Parathyroid adenoma (tissue), 2 donors: ENCODE data around the gene KLHL3.

Source experiments
- H2AFZ ChIP-seq: fragments of 300-600 bp; sonication (generic); one replicate; pipeline ENCODE4 v1.7.0; 2017; ENCODE audit warnings: antibody characterized with exemption, mild to moderate bottlenecking
- H3K27ac ChIP-seq: fragments of 300-600 bp; sonication (generic); one replicate; pipeline ENCODE4 v1.7.0; 2017
- H3K27me3 ChIP-seq: fragments of 300-600 bp; sonication (generic); one replicate; pipeline ENCODE4 v1.7.0; 2017; ENCODE audit warnings: low read length; ENCODE audit not compliant: control insufficient read depth, insufficient read depth
- H3K36me3 ChIP-seq: fragments of 300-600 bp; sonication (generic); one replicate; pipeline ENCODE4 v1.7.0; 2017; ENCODE audit warnings: low read length; ENCODE audit not compliant: control insufficient read depth, insufficient read depth
- H3K4me1 ChIP-seq: fragments of 300-600 bp; sonication (generic); one replicate; pipeline ENCODE4 v1.7.0; 2017; ENCODE audit warnings: control low read depth
- H3K4me2 ChIP-seq: fragments of 300-600 bp; sonication (generic); one replicate; pipeline ENCODE4 v1.7.0; 2017; ENCODE audit warnings: low read length
- H3K4me3 ChIP-seq: fragments of 300-600 bp; sonication (generic); one replicate; pipeline ENCODE4 v1.7.0; 2017; ENCODE audit warnings: low read depth, low read length
- H3K79me2 ChIP-seq: fragments of 300-600 bp; sonication (generic); one replicate; pipeline ENCODE4 v1.7.0; 2017; ENCODE audit warnings: control low read depth
- H3K9ac ChIP-seq: fragments of 300-600 bp; sonication (generic); one replicate; pipeline ENCODE4 v1.7.0; 2017; ENCODE audit warnings: mild to moderate bottlenecking
- H3K9me3 ChIP-seq: fragments of 300-600 bp; sonication (generic); one replicate; pipeline ENCODE4 v1.7.0; 2017; ENCODE audit warnings: low read length; ENCODE audit not compliant: control insufficient read depth
- CTCF ChIP-seq: fragments of 300-600 bp; sonication (generic); IDR thresholded peaks from one replicate; pipeline ENCODE4 v1.7.0; 2017; ENCODE audit warnings: antibody characterized with exemption, mild to moderate bottlenecking
- donor health status: primary hyperparathyroidism.

KLHL3 gene

GRCh38 chr5:137581776-137582175 is 154.1 kb downstream of the KLHL3 start:
- no peaks in the 10 kb centered on the region for H3K36me3 ChIP-seq
- no peak for TF ChIP-seq CTCF
- no peak overlapping the region for H3K9ac ChIP-seq
- H3K79me2 ChIP-seq: no peaks in the 10 kb centered on the region
- no peaks in the 10 kb centered on the region for H3K4me1 ChIP-seq
- no peaks in the 10 kb centered on the region for H3K27me3 ChIP-seq
- H3K9me3 ChIP-seq: no peaks in the 10 kb centered on the region
- no peak overlapping the region for H3K27ac ChIP-seq
- H2AFZ ChIP-seq: no peak overlapping the region
- no peak overlapping the region for H3K4me3 ChIP-seq
- H3K4me2 ChIP-seq: no peak overlapping the region

- Histone ChIP-seq H3K4me2 (no peak overlapping the region), H3K9ac (no peak overlapping the region), H2AFZ (no peak overlapping the region), H3K27ac (no peak overlapping the region), H3K79me2 (no peaks in the 10 kb centered on the region), H3K4me3 (no peak overlapping the region), H3K27me3 (no peaks in the 10 kb centered on the region), H3K36me3 (no peaks in the 10 kb centered on the region), H3K4me1 (no peaks in the 10 kb centered on the region), H3K9me3 (no peaks in the 10 kb centered on the region)
- TF ChIP-seq CTCF: no peak
These were observed 155.9 kb downstream of the KLHL3 start for GRCh38 chr5:137580030-137580429.

- no peaks in the 10 kb centered on the region for H3K9me3 ChIP-seq
- no peaks in the 10 kb centered on the region for H3K79me2 ChIP-seq
- H3K36me3 ChIP-seq: no peaks in the 10 kb centered on the region
- H3K4me3 ChIP-seq: no peak overlapping the region
- no peaks in the 10 kb centered on the region for H3K4me1 ChIP-seq
- H3K9ac ChIP-seq: no peak overlapping the region
- TF ChIP-seq CTCF: no peak
- H3K4me2 ChIP-seq: no peak overlapping the region
- H3K27me3 ChIP-seq: no peaks in the 10 kb centered on the region
- H3K27ac ChIP-seq: no peak overlapping the region
- no peak overlapping the region for H2AFZ ChIP-seq
These were observed 160.0 kb downstream of the KLHL3 start for GRCh38 chr5:137575847-137576246.

GRCh38 chr5:137575211-137575610 is 160.7 kb downstream of the KLHL3 start:
- H2AFZ ChIP-seq: no peak overlapping the region
- no peaks in the 10 kb centered on the region for H3K79me2 ChIP-seq
- TF ChIP-seq CTCF: no peak
- no peak overlapping the region for H3K9ac ChIP-seq
- H3K4me2 ChIP-seq: no peak overlapping the region
- no peaks in the 10 kb centered on the region for H3K36me3 ChIP-seq
- no peak overlapping the region for H3K27ac ChIP-seq
- H3K4me1 ChIP-seq: no peaks in the 10 kb centered on the region
- H3K27me3 ChIP-seq: no peaks in the 10 kb centered on the region
- H3K9me3 ChIP-seq: no peaks in the 10 kb centered on the region
- H3K4me3 ChIP-seq: no peak overlapping the region

GRCh38 chr5:137573376-137573775 is 162.5 kb downstream of the KLHL3 start:
- no peak overlapping the region for H2AFZ ChIP-seq
- H3K79me2 ChIP-seq: no peaks in the 10 kb centered on the region
- H3K4me3 ChIP-seq: no peak overlapping the region
- H3K9me3 ChIP-seq: no peaks in the 10 kb centered on the region
- no peak overlapping the region for H3K4me2 ChIP-seq
- H3K27me3 ChIP-seq: no peaks in the 10 kb centered on the region
- no peak overlapping the region for H3K27ac ChIP-seq
- H3K36me3 ChIP-seq: no peaks in the 10 kb centered on the region
- no peak overlapping the region for H3K9ac ChIP-seq
- no peak for TF ChIP-seq CTCF
- H3K4me1 ChIP-seq: no peaks in the 10 kb centered on the region
